ENCODE measurements around the gene VPS25. TPM values are rescaled to one million over a fixed set of nuclear protein-coding genes. Genes with fewer than 3 reads are reported as not detected.

The VPS25 gene
- polyA plus RNA-seq, 3 donors, result 71.3 to 125 (median 104) TPM

GRCh38 chr17:42761638-42762037 is 11.6 kb upstream of the VPS25 start:
- H3K27ac ChIP-seq (ENCODE audit: low read depth in 1 of 2, low read length in 2 of 2), result no peak overlapping the region
- H2AFZ ChIP-seq (ENCODE audit: insufficient read depth, low read depth, low read length, poor library complexity, severe bottlenecking), result peak overlapping the region; percentile 53
- Mint-ChIP-seq H3K36me3 (peaks cover 0 to 6% of the 10 kb centered on the region in 2 donors), H3K27ac (no peak overlapping the region), H3K4me3 (peak overlapping the region in 1 of 2 donors; percentile 78), H3K9me3 (peaks cover 0 to 9% (median 3%) of the 10 kb centered on the region in 7 donors), H3K27me3 (ENCODE audit: low read depth in 3 of 3) (peaks cover 47 to 61% (median 54%) of the 10 kb centered on the region in 3 donors), H3K4me1 (peaks cover 18% of the 10 kb centered on the region)
- H3K4me2 ChIP-seq (replicated peaks; ENCODE audit: extremely low read depth, low read length, poor library complexity, severe bottlenecking), result peak overlapping the region; percentile 57
- no peak overlapping the region for H3K9ac ChIP-seq (ENCODE audit: insufficient read depth, low read length, poor library complexity, severe bottlenecking)
- peaks cover 30 to 39% of the 10 kb centered on the region in 2 donors for H3K27me3 ChIP-seq (ENCODE audit: control insufficient read depth in 2 of 2, insufficient read depth in 2 of 2, low read length in 2 of 2)
- H4K20me1 ChIP-seq (ENCODE audit: insufficient read depth, low read length), result no peaks in the 10 kb centered on the region
- DNase-seq, result no peak
- peak overlapping the region in 1 of 3 experiments; percentile 59 for H3K4me3 ChIP-seq (replicated peaks in 1 of 3; ENCODE audit: low read depth in 2 of 3, low read length in 3 of 3)
- 47% methylated on average over 3 of the region's 12 CpGs for WGBS (ENCODE audit: insufficient coverage)
- no peaks in the 10 kb centered on the region for H3K36me3 ChIP-seq (replicated peaks in 1 of 2; ENCODE audit: control insufficient read depth in 1 of 2, insufficient read depth in 2 of 2, low read length in 2 of 2)
- H3K4me1 ChIP-seq (ENCODE audit: control insufficient read depth in 1 of 2, insufficient read depth in 2 of 2, low read length in 2 of 2), result peaks cover 21% of the 10 kb centered on the region in 2 donors
- no peaks in the 10 kb centered on the region for H3K79me2 ChIP-seq (ENCODE audit: insufficient read depth, low read length)
- no peak for TF ChIP-seq CTCF (IDR thresholded peaks at IDR 0.05)
- peaks cover 5 to 9% of the 10 kb centered on the region in 2 donors for H3K9me3 ChIP-seq (replicated peaks in 1 of 2; ENCODE audit: control insufficient read depth in 1 of 2, insufficient read depth in 1 of 2, low read length in 2 of 2)
- intact Hi-C loops (cut with micrococcal nuclease), result loop anchor here (2.0 kb wide), 2 partner anchors 37 to 183 kb away; no protein-coding TSS in a partner anchor

GRCh38 chr17:42766124-42766523 is 7.1 kb upstream of the VPS25 start:
- Histone ChIP-seq H3K9me3 (replicated peaks in 1 of 2; ENCODE audit: control insufficient read depth in 1 of 2, insufficient read depth in 1 of 2, low read length in 2 of 2) (peaks cover 0 to 9% of the 10 kb centered on the region in 2 donors), H2AFZ (ENCODE audit: insufficient read depth, low read depth, low read length, poor library complexity, severe bottlenecking) (no peak overlapping the region), H3K4me3 (replicated peaks in 1 of 3; ENCODE audit: low read depth in 2 of 3, low read length in 3 of 3) (no peak overlapping the region), H3K36me3 (replicated peaks in 1 of 2; ENCODE audit: control insufficient read depth in 1 of 2, insufficient read depth in 2 of 2, low read length in 2 of 2) (no peaks in the 10 kb centered on the region), H3K27ac (ENCODE audit: low read depth in 1 of 2, low read length in 2 of 2) (no peak overlapping the region), H3K9ac (ENCODE audit: insufficient read depth, low read length, poor library complexity, severe bottlenecking) (no peak overlapping the region), H3K79me2 (ENCODE audit: insufficient read depth, low read length) (no peaks in the 10 kb centered on the region), H3K4me2 (replicated peaks; ENCODE audit: extremely low read depth, low read length, poor library complexity, severe bottlenecking) (no peak overlapping the region), H3K4me1 (ENCODE audit: control insufficient read depth in 1 of 2, insufficient read depth in 2 of 2, low read length in 2 of 2) (peaks cover 6% of the 10 kb centered on the region in 2 donors), H4K20me1 (ENCODE audit: insufficient read depth, low read length) (no peaks in the 10 kb centered on the region), H3K27me3 (ENCODE audit: control insufficient read depth in 2 of 2, insufficient read depth in 2 of 2, low read length in 2 of 2) (peaks cover 15 to 19% of the 10 kb centered on the region in 2 donors)
- H3K4me3 Mint-ChIP-seq, result no peak overlapping the region
- 100% methylated on average over 1 of the region's 6 CpGs for WGBS (ENCODE audit: insufficient coverage)
- intact Hi-C loops (cut with micrococcal nuclease), result no loop called here
- H3K27me3 Mint-ChIP-seq (ENCODE audit: low read depth in 3 of 3), result peaks cover 36 to 46% (median 37%) of the 10 kb centered on the region in 3 donors
- H3K4me1 Mint-ChIP-seq, result peaks cover 3% of the 10 kb centered on the region
- H3K9me3 Mint-ChIP-seq, result peaks cover 0 to 5% (median 0%) of the 10 kb centered on the region in 7 donors
- H3K27ac Mint-ChIP-seq, result no peak overlapping the region
- no peak for TF ChIP-seq CTCF (IDR thresholded peaks at IDR 0.05)
- peaks cover 0 to 4% of the 10 kb centered on the region in 2 donors for H3K36me3 Mint-ChIP-seq
- DNase-seq, result no peak

Measured in CD14-positive monocyte (primary cell).